OCI-LY7 (cell line): Measurements from ENCODE around the gene KLHDC8B.

Experiments
- EZH2phosphoT487 ChIP-seq: fragments of 200-600 bp; sonication (generic); IDR thresholded peaks from 2 replicates; pipeline ENCODE4 v1.6.1; 2018; ENCODE audit warnings: low read depth, borderline replicate concordance, mild to moderate bottlenecking, mixed run types, antibody characterized with exemption, low read length, moderate library complexity, mixed read lengths
- TF ChIP-seq, protein P1 (sequence below): fragments of 200-600 bp; sonication (generic); conservative IDR thresholded peaks from 2 replicates; pipeline ENCODE4 v1.5.1; 2014; ENCODE audit warnings: mild to moderate bottlenecking, antibody characterized with exemption, low read length, moderate library complexity, mixed read lengths

DNA sequence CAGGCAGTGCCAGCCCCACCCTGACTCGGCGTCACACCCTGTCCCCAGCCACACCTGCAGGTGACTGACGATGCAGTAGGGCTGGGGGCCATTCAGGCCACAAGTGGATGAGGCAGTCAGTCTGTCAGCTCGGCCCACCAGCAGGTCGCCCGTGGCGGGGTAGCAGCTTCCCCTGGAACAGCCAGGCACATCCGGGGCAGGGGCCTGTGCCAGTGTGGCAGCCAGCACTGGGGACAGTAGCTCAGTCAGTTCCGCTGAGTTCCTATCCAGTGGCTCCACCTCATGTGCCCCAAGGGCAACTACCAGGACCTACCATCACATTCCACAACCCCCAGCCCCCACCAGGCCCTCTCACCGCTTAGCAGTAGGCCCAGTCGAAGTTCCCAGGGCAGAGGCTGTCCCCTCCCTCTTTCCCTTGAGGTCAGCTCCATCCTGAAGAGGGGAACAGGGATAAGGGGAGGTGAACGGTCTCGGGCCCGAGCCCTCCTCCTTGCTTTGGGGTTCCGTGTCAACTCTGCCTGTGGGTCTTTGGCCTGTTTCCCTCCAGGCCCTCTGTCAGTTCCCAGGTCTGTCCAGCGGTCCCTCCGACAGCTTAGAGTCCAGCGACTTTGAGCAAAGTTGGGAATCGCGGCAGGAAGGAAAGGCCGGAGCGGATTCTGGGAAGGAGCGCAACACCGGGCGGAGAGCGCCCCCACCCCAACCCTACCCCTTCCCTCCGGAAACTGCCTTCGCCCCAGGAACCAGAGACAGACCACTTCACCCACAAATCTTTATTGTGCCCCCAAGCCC is 38.8 kb upstream of the KLHDC8B start, which contains the start of gene LAMB2:
- TF ChIP-seq, protein P1, sequence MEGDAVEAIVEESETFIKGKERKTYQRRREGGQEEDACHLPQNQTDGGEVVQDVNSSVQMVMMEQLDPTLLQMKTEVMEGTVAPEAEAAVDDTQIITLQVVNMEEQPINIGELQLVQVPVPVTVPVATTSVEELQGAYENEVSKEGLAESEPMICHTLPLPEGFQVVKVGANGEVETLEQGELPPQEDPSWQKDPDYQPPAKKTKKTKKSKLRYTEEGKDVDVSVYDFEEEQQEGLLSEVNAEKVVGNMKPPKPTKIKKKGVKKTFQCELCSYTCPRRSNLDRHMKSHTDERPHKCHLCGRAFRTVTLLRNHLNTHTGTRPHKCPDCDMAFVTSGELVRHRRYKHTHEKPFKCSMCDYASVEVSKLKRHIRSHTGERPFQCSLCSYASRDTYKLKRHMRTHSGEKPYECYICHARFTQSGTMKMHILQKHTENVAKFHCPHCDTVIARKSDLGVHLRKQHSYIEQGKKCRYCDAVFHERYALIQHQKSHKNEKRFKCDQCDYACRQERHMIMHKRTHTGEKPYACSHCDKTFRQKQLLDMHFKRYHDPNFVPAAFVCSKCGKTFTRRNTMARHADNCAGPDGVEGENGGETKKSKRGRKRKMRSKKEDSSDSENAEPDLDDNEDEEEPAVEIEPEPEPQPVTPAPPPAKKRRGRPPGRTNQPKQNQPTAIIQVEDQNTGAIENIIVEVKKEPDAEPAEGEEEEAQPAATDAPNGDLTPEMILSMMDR = no peak
- no peak for TF ChIP-seq EZH2phosphoT487
